ENCODE data around the gene TDP1.

DNA sequence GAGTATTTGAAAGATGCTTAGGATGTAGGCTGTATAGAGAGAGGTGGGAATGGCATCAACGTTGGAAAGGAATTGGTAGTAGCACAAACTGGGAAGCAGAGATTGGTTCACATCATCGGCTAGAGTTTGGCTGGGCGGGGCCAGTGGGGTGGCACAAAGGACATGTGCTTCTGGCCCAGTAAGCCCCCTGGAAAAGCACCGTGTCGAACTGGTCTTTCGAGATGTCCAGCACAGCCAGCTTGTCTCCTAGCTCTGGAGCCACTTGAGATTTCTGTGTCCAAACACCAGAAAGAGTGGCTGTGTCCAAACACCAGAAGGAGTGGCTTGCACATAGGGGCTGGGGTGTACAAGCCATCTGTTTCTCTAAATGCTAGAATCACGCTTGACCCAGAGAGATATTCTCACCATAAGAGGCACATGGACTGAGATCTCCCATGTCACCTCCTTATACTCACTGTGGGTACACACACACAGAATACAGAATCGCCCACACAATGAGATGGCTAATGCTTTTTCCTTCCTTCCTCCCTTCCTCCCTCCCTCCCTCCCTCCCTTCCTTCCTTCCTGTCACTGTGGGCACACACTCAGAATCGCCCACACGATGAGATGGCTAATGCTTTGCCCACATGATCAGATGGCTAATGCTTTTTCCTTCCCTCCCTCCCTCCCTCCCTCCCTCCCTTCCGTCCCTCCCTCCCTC lies 64.2 kb downstream of the TDP1 start:
- TF ChIP-seq, protein P1, sequence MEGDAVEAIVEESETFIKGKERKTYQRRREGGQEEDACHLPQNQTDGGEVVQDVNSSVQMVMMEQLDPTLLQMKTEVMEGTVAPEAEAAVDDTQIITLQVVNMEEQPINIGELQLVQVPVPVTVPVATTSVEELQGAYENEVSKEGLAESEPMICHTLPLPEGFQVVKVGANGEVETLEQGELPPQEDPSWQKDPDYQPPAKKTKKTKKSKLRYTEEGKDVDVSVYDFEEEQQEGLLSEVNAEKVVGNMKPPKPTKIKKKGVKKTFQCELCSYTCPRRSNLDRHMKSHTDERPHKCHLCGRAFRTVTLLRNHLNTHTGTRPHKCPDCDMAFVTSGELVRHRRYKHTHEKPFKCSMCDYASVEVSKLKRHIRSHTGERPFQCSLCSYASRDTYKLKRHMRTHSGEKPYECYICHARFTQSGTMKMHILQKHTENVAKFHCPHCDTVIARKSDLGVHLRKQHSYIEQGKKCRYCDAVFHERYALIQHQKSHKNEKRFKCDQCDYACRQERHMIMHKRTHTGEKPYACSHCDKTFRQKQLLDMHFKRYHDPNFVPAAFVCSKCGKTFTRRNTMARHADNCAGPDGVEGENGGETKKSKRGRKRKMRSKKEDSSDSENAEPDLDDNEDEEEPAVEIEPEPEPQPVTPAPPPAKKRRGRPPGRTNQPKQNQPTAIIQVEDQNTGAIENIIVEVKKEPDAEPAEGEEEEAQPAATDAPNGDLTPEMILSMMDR (conservative IDR thresholded peaks at IDR 0.05; ENCODE audit: low read depth, low read length), result no peak
- TF ChIP-seq EZH2 (IDR thresholded peaks at IDR 0.05; ENCODE audit: low read length, unreplicated experiment) (no peak), EZH2phosphoT487 (IDR thresholded peaks at IDR 0.05; ENCODE audit: borderline replicate concordance, low read length) (no peak)

Measured in PC-3 (cell line).